K562 (cell line): ENCODE results near the gene TIAM1.

Experiments used
- AFF4 ChIP-seq: sonication (generic); formaldehyde crosslinking; IDR thresholded peaks from 2 replicates; pipeline ENCODE4 v1.8.0; 2023; ENCODE audit warnings: mild to moderate bottlenecking, missing genetic modification reagents
- CTCF ChIP-seq, 3 experiments: IDR thresholded peaks in 2 of 3; conservative IDR thresholded peaks in 1 of 3; 2 replicates each; pipeline ENCODE4 v1.5.1; 2011 to 2012; ENCODE audit warnings: low read length in 3 of 3, mild to moderate bottlenecking in 3 of 3, control low read depth in 2 of 3, improper control_type of control experiment in 1 of 3, inconsistent platforms in 1 of 3, low read depth in 1 of 3, mixed read lengths in 1 of 3, moderate library complexity in 1 of 3; ENCODE audit not compliant: insufficient read depth in 2 of 3
- KDM4B ChIP-seq, 2 experiments: fragments of 450-650 bp in 1 of 2; sonication (generic) in 1 of 2; IDR thresholded peaks; 2 replicates each; pipeline ENCODE4 v1.6.1; 2016 to 2017; ENCODE audit warnings: borderline replicate concordance in 2 of 2, antibody characterized with exemption in 1 of 2, low read depth in 1 of 2, mild to moderate bottlenecking in 1 of 2
- KDM5B ChIP-seq: fragments of 200-600 bp; sonication (generic); IDR thresholded peaks from 2 replicates; pipeline ENCODE4 v1.6.1; 2012; ENCODE audit warnings: low read depth, mild to moderate bottlenecking, moderate library complexity, low read length, control low read depth, inconsistent platforms; ENCODE audit not compliant: insufficient replicate concordance
- MAX ChIP-seq: sonication (generic); formaldehyde crosslinking; IDR thresholded peaks from 2 replicates; pipeline ENCODE4 v1.9.0; 2022; ENCODE audit warnings: mild to moderate bottlenecking, missing genetic modification reagents
- MAZ ChIP-seq, 2 experiments: fragments of 450-650 bp in 1 of 2; sonication (generic) in 1 of 2; formaldehyde crosslinking; IDR thresholded peaks in 1 of 2; conservative IDR thresholded peaks in 1 of 2; 2 replicates each; pipeline versions ENCODE4 v1.4.0 to v1.5.0; 2020; ENCODE audit warnings: mild to moderate bottlenecking in 1 of 2, missing genetic modification reagents in 1 of 2
- POLR2A ChIP-seq: fragments of 450-650 bp; conservative IDR thresholded peaks from 2 replicates; pipeline ENCODE4 v1.6.1; 2016
- POLR2AphosphoS2 ChIP-seq: IDR thresholded peaks from 2 replicates; pipeline ENCODE4 v1.6.1; 2012; ENCODE audit warnings: low read length, improper control_type of control experiment
- POLR2G ChIP-seq: fragments of 200-400 bp; formaldehyde crosslinking; IDR thresholded peaks from 2 replicates; pipeline ENCODE4 v1.6.1; 2017; ENCODE audit warnings: low read depth, mild to moderate bottlenecking, antibody characterized with exemption, low read length, moderate library complexity
- TCF15 ChIP-seq: fragments of 250-450 bp; sonication (Bioruptor Pico); IDR thresholded peaks from 2 replicates; pipeline ENCODE4 v1.8.0; 2022; ENCODE audit warnings: moderate library complexity, mild to moderate bottlenecking, inconsistent platforms
- ZFPM2 ChIP-seq: fragments of 250-450 bp; sonication (Bioruptor Pico); IDR thresholded peaks from 2 replicates; pipeline ENCODE4 v1.5.1; 2022; ENCODE audit warnings: mild to moderate bottlenecking
- TF ChIP-seq, protein P1 (sequence below): fragments of 450-650 bp; formaldehyde crosslinking; IDR thresholded peaks from 2 replicates; pipeline ENCODE4 v1.4.0; 2020; ENCODE audit warnings: mild to moderate bottlenecking, moderate library complexity
- TF ChIP-seq, protein P2 (sequence below), 2 experiments: fragments of 450-650 bp; formaldehyde crosslinking in 1 of 2; IDR thresholded peaks; 2 replicates each; pipeline versions ENCODE4 v1.4.0 to v1.6.1; 2014 to 2020; ENCODE audit warnings: mild to moderate bottlenecking in 2 of 2, borderline replicate concordance in 1 of 2, low read depth in 1 of 2

DNA sequence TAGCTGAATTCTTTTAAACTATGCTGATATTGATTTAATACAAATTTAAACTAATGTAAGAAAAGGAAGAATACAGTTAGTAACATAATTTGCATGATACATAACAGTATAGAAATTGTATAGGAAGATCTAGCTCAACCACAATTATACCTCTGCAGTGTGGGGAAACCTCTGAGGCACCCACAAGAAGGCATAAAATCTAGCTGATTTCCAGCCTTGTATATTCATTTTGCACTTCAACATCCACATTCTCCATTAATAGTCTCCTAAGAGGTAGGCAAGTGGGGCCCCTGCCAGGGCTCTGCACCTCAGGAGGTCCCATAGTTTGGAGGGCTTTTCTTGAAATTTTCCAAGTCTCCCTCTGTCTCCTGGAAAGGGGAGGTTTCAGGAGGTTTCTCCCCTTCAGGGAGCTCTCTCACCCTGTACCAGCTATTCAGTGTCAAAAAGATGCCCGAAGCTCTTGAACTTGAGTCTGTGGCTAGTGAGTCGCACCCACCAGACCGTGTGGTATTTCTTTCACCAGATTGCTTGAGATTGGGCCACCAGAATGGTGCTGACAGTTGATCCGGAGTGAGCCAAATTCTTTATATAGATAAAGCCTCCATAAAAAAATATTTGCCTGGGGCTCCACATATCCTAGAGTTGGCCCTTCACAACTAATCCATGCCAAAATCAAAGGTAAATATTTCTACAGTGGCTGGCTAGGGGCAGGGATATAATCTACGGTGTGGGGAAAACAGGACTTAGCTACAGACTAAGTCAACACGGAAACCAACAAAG is 108.2 kb downstream of the TIAM1 start:
- TF ChIP-seq MAZ (CRISPR knock-in tag; conservative IDR thresholded peaks at IDR 0.05 in 1 of 2, IDR thresholded peaks at IDR 0.05 in 1 of 2) (no peak), CTCF (IDR thresholded peaks at IDR 0.05 in 2 of 3, conservative IDR thresholded peaks at IDR 0.05 in 1 of 3; ENCODE audit: insufficient read depth in 2 of 3, low read depth in 1 of 3, low read length in 3 of 3) (no peak), POLR2AphosphoS2 (no peak), POLR2A (no peak), KDM5B (no peak), AFF4 (no peak), MAX (no peak), ZFPM2 (CRISPR knock-in tag) (no peak), KDM4B (IDR thresholded peaks at IDR 0.05; ENCODE audit: borderline replicate concordance in 2 of 2, low read depth in 1 of 2) (no peak), POLR2G (no peak), TCF15 (CRISPR knock-in tag) (no peak)
- TF ChIP-seq, protein P1, sequence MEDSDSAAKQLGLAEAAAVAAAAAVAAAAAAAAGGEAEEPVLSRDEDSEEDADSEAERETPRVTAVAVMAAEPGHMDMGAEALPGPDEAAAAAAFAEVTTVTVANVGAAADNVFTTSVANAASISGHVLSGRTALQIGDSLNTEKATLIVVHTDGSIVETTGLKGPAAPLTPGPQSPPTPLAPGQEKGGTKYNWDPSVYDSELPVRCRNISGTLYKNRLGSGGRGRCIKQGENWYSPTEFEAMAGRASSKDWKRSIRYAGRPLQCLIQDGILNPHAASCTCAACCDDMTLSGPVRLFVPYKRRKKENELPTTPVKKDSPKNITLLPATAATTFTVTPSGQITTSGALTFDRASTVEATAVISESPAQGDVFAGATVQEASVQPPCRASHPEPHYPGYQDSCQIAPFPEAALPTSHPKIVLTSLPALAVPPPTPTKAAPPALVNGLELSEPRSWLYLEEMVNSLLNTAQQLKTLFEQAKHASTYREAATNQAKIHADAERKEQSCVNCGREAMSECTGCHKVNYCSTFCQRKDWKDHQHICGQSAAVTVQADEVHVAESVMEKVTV (CRISPR knock-in tag) = no peak
- TF ChIP-seq, protein P2, sequence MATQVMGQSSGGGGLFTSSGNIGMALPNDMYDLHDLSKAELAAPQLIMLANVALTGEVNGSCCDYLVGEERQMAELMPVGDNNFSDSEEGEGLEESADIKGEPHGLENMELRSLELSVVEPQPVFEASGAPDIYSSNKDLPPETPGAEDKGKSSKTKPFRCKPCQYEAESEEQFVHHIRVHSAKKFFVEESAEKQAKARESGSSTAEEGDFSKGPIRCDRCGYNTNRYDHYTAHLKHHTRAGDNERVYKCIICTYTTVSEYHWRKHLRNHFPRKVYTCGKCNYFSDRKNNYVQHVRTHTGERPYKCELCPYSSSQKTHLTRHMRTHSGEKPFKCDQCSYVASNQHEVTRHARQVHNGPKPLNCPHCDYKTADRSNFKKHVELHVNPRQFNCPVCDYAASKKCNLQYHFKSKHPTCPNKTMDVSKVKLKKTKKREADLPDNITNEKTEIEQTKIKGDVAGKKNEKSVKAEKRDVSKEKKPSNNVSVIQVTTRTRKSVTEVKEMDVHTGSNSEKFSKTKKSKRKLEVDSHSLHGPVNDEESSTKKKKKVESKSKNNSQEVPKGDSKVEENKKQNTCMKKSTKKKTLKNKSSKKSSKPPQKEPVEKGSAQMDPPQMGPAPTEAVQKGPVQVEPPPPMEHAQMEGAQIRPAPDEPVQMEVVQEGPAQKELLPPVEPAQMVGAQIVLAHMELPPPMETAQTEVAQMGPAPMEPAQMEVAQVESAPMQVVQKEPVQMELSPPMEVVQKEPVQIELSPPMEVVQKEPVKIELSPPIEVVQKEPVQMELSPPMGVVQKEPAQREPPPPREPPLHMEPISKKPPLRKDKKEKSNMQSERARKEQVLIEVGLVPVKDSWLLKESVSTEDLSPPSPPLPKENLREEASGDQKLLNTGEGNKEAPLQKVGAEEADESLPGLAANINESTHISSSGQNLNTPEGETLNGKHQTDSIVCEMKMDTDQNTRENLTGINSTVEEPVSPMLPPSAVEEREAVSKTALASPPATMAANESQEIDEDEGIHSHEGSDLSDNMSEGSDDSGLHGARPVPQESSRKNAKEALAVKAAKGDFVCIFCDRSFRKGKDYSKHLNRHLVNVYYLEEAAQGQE (IDR thresholded peaks at IDR 0.05; ENCODE audit: borderline replicate concordance) = no peak
- TF ChIP-seq, protein P2 (CRISPR knock-in tag; IDR thresholded peaks at IDR 0.05; ENCODE audit: low read depth) = no peak
